Right forelimb (tissue), 1 donor: ENCODE data around the gene DES.

ENCODE experiments used
- DNase-seq: peaks from one replicate; pipeline ENCODE4 v3.0.0-alpha.2; 2018

Gene DES

DNA sequence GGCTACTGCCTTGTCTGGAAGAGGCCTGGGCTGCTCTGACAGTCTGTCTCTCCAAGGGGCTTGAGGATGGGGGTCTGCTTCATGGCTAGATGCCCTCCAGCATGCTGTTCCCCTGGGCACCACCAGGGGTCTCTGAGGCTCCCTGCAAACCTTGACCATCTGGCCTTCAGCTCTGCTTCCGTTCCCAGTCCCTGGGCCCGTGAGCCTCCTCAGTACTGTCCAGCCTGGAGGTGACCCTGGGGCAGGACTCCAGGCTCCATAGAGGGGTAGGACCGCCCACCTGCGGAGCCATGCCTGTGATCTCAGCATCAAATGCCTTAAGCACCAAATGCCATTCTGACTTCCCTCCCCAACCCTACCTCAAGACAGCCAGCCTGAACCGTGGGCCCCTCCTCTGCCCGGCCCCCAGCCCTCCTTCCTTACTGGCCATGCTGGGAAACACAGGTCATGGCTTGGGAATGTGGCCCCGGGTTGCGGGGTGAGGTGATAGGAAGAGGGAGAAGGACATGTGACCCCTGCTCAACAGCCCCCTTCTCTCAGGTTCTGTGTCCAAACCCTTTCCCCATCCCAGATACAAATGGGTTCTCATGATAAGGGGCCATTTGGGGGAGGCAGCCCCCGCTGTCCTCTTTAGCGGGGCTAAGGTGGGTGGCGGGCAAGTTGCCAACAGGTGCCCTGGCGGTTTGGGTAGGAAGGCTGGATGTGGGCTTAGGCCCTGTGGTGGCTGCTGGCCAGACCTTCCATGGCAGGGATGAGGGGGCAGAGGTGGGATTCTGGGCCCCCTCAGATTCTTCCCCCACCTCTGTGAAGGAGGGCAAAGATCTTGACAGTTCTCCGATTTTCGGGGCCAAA lies 41.5 kb downstream of the DES start:
- DNase-seq, result peak; percentile 73

DNA sequence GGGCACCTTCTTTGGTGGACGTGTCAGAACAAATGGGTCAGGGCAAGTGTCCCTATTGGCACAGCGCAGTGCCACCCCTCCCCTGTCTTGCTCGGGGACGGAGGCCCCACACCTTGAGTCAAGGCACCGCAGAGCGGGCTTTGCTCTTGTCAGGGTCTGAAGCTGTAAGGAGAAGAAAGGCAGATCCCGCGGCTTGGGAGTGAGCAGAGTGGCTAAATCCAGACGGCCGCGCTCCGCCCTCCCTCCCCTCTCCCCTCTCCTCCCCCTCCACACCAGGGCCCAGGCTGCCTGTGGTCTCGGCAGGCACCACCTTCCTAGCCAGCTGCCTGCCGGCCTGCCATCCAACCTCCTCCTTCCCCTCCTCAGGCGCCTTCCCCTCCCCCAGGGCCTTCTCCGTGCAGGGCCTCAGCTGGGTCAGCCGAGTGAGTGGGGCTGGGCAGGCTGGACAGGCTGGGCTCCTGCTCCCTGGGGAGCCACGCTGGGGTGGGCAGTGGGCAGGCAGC lies 42.3 kb downstream of the DES start:
- DNase-seq, result peak; percentile 77

DNA sequence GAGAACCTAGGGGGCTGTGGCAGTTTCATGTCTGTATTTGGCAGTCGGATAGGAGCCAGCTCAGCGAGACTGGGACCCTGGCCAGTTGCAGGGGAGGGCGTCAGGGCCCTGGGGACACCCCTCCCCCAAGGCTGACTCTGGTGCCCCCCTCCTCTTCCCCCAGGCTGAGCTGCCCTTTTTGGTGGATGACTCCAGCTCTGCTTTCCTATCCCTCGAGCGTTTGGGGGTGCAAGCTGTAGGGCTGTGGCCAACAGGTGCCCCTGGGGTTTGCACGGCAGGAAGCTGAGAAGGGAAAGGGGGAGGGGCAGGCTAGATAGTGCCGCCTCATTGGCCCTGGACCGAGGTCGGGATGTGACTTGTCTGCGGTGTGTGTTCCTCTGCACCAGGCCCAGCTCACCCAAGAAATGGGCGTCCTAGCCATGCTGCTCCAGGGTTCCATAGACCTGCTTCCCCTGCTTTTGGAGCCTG lies 42.9 kb downstream of the DES start:
- DNase-seq, result no peak

DNA sequence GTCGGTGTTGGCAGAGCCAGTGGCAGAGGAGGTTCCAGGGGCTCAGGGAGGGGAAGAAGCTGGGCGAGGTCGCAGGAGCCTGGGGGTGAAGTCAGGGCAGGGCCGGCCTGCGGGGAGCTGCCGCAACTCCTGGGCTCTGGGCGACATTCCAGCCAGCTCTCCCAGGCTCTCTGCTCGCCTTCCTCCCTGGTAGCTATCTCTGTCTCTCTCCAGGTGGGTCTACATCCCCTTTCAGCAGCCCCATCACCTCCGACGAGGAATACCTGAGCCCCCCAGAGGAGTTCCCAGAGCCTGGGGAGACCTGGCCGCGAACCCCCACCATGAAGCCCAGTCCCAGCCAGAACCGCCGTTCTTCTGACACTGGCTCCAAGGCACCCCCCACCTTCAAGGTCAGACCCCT lies 43.5 kb downstream of the DES start:
- DNase-seq, result no peak

DNA sequence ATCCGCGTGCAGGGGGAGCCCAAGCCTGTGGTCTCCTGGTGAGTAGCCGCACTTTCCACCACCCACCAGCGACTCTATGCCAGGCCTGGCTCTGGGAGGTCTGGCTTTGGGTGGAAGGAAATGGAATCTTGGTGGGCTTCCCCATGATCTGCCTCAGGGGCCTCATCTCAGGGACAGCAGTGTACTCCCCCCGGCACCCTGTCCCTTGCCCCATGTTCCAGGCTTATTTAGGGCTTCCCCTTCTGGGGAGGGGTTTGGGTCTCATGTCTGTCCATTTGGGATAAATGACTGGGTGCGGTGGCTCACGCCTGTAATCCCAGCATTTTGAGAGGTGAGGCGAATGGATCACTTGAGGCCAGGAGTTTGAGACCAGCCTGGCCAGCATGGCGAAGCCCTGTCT lies 44.2 kb downstream of the DES start:
- DNase-seq, result no peak

DNA sequence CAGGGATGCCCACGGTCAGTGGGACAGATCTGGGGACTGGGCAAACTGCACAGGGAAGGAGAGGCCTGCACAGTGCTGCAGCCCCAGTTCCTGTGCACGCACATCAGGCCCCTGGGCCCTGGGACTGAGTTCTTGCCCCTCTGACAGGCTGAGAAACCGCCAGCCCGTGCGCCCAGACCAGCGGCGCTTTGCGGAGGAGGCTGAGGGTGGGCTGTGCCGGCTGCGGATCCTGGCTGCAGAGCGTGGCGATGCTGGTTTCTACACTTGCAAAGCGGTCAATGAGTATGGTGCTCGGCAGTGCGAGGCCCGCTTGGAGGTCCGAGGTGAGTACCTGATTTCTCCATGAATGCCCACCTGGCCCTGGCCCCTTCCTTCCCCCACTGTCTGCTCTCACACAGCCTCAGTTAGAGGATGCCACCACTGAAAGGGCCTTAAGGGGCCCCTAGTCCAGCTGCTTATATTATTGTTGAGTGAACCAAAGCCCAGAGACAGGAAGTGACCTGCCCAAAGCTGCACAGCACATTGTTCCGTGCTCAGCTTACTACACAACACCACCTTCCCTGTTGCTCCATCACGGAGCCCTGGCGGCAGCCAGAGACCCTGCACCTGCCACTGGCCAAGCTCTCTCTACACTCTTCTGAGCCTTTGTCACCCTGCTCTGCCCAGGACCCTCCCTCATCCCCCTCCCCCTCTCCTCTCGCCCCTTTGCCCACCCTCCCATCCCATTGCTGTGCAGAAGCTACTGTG lies 46.3 kb downstream of the DES start:
- no peak for DNase-seq

DNA sequence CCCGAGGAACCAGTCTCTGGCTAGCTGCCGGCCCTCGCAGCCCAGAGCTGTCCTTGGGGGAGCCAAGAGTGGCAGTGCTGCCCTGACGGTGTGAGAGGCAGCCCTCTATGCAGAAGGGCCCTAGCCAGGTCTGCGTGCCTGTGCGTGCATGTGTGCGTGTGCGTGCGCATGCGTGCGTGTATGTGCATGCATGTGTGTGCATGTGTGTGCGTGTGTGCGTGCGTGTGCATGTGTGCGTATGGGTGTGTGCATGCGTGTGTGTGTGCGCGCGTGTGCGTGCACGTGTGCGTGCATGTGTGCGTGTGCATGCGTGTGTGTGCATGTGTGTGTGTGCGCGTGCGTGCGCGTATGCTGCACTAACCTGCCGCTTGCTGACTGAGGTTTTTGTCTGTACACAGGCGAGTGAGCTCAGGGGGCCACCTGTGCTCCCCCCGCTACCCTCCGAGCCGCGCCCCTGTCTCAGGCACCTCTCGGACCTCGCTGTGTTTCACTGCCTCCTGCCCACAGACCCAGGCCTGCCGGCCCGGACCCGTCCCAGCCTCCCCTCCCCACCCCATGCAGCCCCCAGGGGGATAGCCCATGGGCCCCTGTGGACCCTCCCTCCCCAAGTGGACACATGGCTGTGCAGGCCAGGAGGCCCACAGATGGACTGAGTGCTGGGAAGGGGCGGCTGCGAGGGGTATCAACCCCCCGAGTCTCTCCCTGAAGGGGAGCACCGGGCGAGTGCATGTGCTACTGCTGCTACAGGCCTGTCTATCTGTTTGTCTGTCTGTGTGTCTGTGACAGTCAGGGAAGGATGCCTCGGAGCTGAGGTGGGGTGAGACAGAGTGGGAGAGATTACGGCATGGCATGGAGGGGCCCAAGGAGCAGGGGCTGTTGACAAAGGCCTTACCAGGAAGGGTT lies 47.7 kb downstream of the DES start:
- DNase-seq, result no peak

DNA sequence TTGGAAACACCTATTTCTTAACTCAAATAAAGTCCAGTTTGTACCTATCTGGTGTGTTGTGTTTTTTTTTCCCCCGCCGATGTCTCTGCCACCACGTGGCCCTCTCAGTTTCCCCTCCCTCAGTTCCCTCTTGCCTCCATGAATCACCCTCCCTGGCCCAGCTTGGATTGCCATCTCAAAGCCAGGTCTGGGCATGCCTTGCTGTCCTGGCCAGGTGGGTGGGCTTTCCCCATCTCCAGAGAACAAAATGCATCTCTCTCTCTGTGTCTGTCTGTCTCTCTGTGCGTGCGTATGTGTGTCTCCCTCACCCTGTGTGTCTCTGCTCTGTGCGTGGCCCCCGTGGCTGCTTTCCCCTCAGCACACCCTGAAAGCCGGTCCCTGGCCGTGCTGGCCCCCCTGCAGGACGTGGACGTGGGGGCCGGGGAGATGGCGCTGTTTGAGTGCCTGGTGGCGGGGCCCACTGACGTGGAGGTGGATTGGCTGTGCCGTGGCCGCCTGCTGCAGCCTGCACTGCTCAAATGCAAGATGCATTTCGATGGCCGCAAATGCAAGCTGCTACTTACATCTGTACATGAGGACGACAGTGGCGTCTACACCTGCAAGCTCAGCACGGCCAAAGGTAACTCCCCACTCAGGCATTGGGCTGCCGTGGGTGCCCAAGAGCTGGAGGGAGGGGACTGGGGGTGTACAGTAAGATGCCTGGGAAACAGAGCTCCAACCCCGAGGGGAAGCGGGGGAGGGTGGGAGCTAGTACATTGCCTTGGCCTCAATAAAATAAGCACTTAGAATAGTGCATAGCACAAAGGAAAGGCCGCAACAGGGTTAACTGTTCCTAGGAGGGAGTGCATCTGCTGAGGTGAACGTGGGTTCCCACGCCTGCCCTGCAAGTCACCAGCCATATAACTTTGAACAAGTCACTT lies 48.9 kb downstream of the DES start:
- DNase-seq, result no peak

DNA sequence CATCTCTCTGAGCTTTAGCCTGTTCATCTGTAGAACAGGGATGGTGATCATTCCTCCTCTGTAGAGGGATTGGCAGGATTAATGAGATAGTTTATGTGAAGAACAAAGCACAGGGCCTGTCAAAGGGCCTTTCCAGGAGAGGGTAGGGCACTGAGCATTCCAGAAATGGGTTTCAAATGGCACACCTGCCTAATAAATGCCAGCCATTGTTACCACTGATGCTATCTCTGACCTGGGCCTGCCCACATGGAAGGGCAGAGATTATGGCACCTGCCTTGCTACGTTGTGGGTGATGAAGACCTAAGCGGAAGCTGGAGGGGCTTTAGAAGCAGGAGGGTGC lies 49.5 kb downstream of the DES start:
- DNase-seq, result no peak

DNA sequence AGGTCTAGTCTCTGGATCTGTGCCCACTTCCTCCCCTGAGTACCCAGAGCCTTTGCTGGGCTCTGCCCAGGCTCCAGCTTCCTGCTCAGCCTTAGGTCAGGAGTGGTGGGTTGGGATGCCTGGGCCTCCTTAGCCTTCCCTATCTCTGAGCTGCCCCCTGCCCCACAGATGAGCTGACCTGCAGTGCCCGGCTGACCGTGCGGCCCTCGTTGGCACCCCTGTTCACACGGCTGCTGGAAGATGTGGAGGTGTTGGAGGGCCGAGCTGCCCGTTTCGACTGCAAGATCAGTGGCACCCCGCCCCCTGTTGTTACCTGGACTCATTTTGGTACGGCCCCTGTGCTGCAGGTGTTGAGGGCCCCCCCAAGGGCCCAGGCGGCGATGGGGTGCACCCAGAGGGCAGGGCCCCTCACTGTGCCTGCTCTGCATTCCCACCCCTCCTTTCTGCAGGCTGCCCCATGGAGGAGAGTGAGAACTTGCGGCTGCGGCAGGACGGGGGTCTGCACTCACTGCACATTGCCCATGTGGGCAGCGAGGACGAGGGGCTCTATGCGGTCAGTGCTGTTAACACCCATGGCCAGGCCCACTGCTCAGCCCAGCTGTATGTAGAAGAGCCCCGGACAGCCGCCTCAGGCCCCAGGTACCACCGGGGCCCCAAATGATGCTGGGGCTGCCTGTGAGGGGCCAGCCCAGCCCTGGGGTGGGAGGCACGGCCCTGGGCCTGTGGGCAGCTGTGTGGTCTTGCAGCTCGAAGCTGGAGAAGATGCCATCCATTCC lies 50.4 kb downstream of the DES start:
- DNase-seq, result no peak

DNA sequence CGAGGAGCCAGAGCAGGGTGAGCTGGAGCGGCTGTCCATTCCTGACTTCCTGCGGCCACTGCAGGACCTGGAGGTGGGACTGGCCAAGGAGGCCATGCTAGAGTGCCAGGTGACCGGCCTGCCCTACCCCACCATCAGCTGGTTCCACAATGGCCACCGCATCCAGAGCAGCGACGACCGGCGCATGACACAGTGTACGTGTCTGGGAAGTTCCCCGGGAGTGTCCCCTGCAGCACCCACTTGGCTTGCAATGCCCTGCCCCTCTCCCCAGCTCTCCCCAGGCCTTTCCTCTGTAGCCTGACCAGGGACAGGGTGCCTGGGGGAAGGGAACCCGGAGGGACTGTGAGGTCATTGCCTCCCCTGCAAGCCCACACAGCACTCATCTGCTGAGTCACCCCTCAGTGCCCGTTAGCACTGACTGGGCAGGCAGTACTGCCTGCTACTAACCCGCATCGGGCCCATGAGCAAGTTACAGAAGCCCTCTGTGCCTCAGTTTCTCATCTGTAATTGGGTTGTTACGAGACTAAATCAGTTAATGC lies 51.1 kb downstream of the DES start:
- no peak for DNase-seq

DNA sequence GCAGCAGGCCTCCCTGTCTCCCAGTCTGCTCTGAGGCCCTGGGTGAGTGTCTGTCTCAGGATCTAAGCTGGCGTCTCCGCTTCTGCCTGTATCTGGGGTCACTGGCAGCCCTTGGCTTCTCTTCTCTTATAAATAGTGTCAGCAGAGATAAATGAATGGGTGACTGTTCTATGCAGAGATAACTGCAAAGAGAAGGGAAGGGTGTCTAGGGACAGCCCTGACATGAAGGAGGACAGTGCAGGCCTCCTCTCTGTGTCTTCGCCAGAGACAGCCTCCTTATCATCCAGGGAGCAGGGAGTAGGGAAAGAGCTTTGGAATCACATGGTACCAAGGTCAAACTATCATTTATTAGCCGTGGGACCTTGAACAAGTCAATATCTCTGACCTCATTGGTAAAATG lies 52.3 kb downstream of the DES start:
- no peak for DNase-seq

DNA sequence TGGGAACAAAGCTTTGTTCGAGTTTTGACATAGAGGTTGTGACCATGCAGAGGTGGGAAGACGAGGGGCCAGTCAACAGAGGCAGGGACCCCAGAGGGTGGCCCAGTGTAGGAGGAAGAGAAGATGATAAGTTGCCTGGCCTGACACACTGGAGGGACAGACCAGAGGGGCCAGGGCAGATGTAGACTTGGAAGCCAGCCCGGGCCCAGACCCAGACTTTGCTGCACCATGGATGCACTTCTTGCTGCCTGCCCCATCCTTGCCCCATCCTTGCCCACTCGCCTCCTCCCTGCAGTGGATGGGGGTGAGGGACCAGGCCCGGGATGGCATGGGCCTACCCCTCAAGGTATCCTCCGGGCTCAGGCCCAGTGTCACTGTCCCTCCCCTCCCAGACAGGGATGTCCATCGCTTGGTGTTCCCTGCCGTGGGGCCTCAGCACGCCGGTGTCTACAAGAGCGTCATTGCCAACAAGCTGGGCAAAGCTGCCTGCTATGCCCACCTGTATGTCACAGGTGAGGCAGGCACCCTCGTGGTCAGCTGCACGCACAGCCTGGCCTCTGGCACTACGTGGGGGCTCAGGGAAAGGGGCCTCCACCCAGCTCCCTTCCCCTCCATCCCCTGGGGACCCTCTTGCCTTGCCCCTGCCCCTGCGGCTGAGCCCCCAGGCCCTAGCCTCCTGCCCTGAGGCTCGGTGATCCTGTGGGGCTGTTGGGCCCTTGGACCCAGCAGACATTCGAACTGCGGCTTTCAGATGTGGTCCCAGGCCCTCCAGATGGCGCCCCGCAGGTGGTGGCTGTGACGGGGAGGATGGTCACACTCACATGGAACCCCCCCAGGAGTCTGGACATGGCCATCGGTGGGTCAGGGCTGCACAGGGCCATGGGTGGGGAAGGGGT lies 53.5 kb downstream of the DES start:
- no peak for DNase-seq

DNA sequence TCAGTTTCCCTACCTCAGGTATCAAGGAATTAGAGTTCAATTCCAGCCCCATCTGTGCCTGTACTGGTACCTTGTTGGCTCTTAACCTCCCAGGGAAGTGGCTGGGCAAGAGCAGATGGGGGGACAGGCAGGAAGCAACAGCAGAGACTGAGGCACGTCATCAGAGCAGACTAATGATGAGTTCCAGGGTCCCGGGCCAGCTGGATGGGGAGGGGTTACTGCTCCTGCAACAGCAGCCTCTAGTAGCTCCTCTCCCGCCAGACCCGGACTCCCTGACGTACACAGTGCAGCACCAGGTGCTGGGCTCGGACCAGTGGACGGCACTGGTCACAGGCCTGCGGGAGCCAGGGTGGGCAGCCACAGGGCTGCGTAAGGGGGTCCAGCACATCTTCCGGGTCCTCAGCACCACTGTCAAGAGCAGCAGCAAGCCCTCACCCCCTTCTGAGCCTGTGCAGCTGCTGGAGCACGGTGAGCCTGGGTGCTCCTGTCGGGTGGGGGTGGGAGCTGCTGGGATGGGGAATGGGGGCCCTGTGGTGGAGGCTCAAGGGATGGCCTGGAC lies 54.5 kb downstream of the DES start:
- DNase-seq, result no peak

DNA sequence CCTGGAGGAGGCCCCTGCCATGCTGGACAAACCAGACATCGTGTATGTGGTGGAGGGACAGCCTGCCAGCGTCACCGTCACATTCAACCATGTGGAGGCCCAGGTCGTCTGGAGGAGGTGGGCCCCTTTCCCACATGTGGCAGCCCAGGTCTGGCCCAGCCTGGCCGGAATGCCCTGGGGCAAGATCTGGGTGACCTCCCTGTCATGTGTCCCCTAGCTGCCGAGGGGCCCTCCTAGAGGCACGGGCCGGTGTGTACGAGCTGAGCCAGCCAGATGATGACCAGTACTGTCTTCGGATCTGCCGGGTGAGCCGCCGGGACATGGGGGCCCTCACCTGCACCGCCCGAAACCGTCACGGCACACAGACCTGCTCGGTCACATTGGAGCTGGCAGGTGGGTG lies 55.3 kb downstream of the DES start:
- no peak for DNase-seq

DNA sequence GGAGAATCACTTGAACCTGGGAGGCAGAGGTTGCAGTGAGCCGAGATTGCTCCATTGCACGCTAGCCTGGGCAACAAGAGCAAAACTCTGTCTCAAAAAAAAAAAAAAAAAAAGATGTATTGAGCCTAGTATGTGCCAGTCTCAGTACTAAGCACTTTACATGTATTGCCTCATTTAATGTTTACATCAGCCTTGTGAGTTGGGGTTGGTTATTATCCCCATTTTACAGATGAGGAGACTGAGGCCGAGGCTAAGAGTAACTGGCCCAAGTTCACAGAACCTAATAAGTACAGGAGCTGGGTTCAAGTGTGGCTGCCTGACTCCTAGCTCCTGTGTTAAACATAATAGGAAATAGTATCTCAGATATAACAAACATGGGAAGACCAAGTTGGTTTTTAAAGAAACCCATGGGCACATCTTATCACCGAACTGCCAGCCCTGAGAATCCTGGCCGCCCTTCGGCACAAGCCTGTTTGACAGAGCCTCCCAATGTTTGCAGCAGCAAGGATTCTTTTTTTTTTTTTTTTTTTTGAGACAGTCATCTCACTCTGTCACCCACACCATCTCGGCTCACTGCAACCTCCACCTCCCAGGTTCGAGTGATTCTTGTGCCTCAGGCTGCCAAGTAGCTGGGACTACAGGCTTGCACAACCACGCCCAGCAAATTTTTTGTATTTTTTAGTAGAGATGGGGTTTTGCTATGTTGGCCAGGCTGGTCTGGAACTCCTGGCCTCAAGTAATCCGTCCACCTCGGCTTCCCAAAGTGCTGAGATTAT lies 56.3 kb downstream of the DES start:
- DNase-seq, result no peak

DNA sequence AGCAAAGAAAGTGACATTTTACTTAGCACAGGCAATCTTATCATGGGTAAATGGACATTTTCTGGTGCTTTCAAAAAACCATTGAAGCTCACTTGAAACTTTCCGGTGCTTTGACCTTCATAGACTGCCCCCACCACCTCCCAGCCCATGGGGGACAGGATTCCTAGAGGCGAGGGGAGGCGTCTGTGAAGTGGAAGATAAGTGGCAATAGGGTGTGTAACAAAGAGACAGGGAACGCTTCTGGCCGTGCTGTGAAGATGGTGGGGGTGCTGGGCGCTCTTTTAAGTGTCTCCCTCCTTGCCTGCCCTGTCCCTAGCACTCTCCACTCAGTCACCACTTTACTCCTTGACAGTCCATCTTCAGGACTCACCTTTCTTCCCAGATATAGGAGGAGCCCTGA lies 57.1 kb downstream of the DES start:
- no peak for DNase-seq
